GM12872 (cell line): Measurements from ENCODE around the gene SFMBT1.

ENCODE experiments used
- CTCF ChIP-seq: IDR thresholded peaks from 3 replicates; pipeline ENCODE4 v1.5.1; 2011; ENCODE audit warnings: low read depth, mild to moderate bottlenecking, low read length, moderate library complexity; ENCODE audit not compliant: insufficient read depth

The SFMBT1 gene

GRCh38 chr3:53027254-53027844, 18.5 kb downstream of the SFMBT1 start:
- TF ChIP-seq CTCF: no peak

GRCh38 chr3:53026382-53027162, 19.3 kb downstream of the SFMBT1 start:
- no peak for TF ChIP-seq CTCF

GRCh38 chr3:53024315-53024714, 21.6 kb downstream of the SFMBT1 start:
- no peak for TF ChIP-seq CTCF

- no peak for TF ChIP-seq CTCF
These were observed 22.6 kb downstream of the SFMBT1 start for GRCh38 chr3:53023072-53023823.

- no peak for TF ChIP-seq CTCF
These were observed 23.2 kb downstream of the SFMBT1 start for GRCh38 chr3:53022647-53023046.

- no peak for TF ChIP-seq CTCF
These were observed 29.6 kb downstream of the SFMBT1 start for GRCh38 chr3:53016236-53016635.

GRCh38 chr3:53011324-53011723, 34.5 kb downstream of the SFMBT1 start:
- no peak for TF ChIP-seq CTCF
